Keratinocyte (primary cell): Measurements from ENCODE around the gene BSDC1.
A peak's percentile ranks its signal among the peaks of the same experiment; 100 is the strongest.

Experiments used
- EZH2 ChIP-seq: IDR thresholded peaks from one replicate; pipeline ENCODE4 v1.6.1; 2012; ENCODE audit warnings: inconsistent platforms, mild to moderate bottlenecking, low read length, moderate library complexity
- TF ChIP-seq, protein P1 (sequence below), 3 experiments: IDR thresholded peaks in 1 of 3; conservative IDR thresholded peaks in 1 of 3; optimal IDR thresholded peaks in 1 of 3; 2 replicates in 2 of 3; 3 replicates in 1 of 3; pipeline versions ENCODE3 to v1.5.1; 2011; ENCODE audit warnings: low read length in 3 of 3, mild to moderate bottlenecking in 3 of 3, moderate library complexity in 2 of 3, control low read depth in 1 of 3, inconsistent platforms in 1 of 3; ENCODE audit not compliant: insufficient read depth in 2 of 3; ENCODE audit errors: extremely low read depth in 1 of 3

DNA sequence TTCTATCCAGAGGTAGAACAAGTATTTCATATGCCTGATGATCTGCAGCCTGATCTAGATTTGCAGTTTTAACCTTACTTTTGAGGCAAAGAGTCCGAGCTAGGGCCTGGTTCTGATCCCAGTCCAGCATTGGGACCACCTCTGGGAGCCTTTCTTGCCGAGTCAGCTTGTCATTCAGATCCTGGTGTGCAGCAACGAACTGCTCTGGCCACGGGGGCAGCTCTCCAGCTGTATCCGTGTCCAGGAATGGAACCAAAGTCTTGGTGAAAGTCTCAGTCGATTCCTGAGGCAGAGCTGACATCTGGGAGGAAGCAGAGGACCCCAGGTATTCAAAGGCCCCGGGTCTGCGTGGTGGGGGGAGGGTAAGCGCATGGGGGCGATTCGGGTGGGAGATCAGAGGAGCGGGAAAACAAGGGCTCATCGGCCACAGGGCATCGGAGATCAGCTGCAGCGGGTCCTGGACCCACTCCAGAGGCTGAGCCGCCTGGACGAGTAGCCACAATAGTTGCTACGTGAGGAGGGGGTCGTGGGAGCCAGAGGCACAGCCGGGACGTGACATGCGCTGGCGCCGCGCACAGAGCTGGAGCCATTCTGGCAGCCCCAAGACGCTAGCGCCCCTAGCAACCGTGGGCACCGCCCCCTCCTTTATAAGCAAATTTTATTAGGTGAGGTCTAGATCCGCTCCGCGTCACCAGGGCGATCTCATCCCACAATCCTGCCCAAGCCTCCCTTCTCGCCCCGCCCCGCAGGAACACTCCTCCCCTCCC lies 32.4 kb upstream of the BSDC1 start:
- TF ChIP-seq, protein P1, sequence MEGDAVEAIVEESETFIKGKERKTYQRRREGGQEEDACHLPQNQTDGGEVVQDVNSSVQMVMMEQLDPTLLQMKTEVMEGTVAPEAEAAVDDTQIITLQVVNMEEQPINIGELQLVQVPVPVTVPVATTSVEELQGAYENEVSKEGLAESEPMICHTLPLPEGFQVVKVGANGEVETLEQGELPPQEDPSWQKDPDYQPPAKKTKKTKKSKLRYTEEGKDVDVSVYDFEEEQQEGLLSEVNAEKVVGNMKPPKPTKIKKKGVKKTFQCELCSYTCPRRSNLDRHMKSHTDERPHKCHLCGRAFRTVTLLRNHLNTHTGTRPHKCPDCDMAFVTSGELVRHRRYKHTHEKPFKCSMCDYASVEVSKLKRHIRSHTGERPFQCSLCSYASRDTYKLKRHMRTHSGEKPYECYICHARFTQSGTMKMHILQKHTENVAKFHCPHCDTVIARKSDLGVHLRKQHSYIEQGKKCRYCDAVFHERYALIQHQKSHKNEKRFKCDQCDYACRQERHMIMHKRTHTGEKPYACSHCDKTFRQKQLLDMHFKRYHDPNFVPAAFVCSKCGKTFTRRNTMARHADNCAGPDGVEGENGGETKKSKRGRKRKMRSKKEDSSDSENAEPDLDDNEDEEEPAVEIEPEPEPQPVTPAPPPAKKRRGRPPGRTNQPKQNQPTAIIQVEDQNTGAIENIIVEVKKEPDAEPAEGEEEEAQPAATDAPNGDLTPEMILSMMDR (optimal IDR thresholded peaks at IDR 0.05 in 1 of 3, IDR thresholded peaks at IDR 0.05 in 1 of 3, conservative IDR thresholded peaks at IDR 0.05 in 1 of 3; ENCODE audit: extremely low read depth in 1 of 3, insufficient read depth in 2 of 3, low read length in 3 of 3), result no peak
- TF ChIP-seq EZH2, result peak; percentile 5
